H1 (cell line): Measurements from ENCODE around the gene TBC1D22B. TPM values are rescaled to one million over a fixed set of nuclear protein-coding genes. Genes with fewer than 3 reads are reported as not detected.

ENCODE experiments used
- CBX8 ChIP-seq: fragments of 300-800, 300-1000 bp; sonication (generic); IDR thresholded peaks from 2 replicates; pipeline ENCODE4 v1.7.1; 2016; ENCODE audit warnings: low read depth, low read length, borderline replicate concordance
- POU5F1 ChIP-seq: IDR thresholded peaks from 2 replicates; pipeline ENCODE4 v1.6.1; 2011; ENCODE audit warnings: low read depth, mild to moderate bottlenecking, low read length, moderate library complexity
- TAF1 ChIP-seq: IDR thresholded peaks from 2 replicates; pipeline ENCODE4 v1.6.1; 2011; ENCODE audit warnings: mild to moderate bottlenecking, low read depth, low read length
- TEAD4 ChIP-seq: IDR thresholded peaks from 2 replicates; pipeline ENCODE4 v1.6.1; 2012; ENCODE audit warnings: low read depth, low read length, inconsistent platforms, mixed read lengths
- polyA plus RNA-seq, 7 experiments: library from polyadenylated mRNA; depleted of rRNA in 3 of 7; stranded (reverse) in 5 of 7; unstranded in 2 of 7; fragments of >200 nt in 5 of 7; fragments of 200-250 nt in 2 of 7; gene quantifications; 1 replicate in 5 of 7; 2 replicates in 1 of 7; 4 replicates in 1 of 7; pipeline versions ENCODE4 v1.2.1 to v1.2.3, GENCODE V29; 2011 to 2013; ENCODE audit warnings: missing spikeins in 2 of 7, mixed read lengths in 2 of 7
- total RNA-seq: library from RNA; stranded (reverse); fragmentation: NEBNext Ultra II Directional; extraction: Animal tissue kit (Norgen Biotek cat#: 25700); gene quantifications from 2 replicates; pipeline ENCODE4 v1.2.1, GENCODE V29; 2021
- TF ChIP-seq, protein P1 (sequence below): IDR thresholded peaks from 2 replicates; pipeline ENCODE4 v1.6.1; 2011; ENCODE audit warnings: low read length, improper control_type of control experiment

Gene TBC1D22B
- total and polyA plus RNA-seq, 2 of the 8 experiments (the other 6 are each of a cell fraction or from before 2014, with no cell fraction given) = 10.1 to 17.4 TPM

DNA sequence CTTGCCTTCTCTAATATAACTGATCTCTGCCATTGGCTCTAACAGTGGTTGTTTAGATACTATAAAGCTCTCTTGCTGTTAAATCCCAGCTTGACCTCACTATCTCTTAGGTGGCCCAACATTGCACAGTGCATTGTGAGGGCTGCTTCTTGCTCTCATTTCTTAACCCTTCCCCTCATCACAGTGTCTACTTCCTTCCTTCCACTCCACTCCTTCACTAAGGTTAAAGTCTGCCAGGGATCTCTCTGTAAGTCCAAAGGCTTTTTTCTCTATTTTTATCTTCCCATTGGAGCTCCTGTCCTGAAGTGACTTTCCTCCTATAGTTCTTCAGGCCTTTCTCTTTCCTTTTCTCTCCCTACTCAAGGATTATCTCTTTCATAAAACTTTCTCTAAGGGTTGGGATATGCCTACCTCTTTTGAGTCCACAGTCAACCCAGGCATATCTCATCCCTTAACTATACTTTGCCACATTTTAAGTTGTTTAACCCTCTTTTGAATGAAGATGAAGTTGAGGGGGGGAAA is 4.0 kb upstream of the TBC1D22B start (continued):
- TF ChIP-seq, protein P1, sequence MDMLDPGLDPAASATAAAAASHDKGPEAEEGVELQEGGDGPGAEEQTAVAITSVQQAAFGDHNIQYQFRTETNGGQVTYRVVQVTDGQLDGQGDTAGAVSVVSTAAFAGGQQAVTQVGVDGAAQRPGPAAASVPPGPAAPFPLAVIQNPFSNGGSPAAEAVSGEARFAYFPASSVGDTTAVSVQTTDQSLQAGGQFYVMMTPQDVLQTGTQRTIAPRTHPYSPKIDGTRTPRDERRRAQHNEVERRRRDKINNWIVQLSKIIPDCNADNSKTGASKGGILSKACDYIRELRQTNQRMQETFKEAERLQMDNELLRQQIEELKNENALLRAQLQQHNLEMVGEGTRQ = no peak
- TF ChIP-seq POU5F1 (no peak), TEAD4 (no peak), TAF1 (no peak), CBX8 (no peak)
